Upper lobe of right lung (tissue), 1 donor: ENCODE measurements around the gene FRZB. TPM values are rescaled to one million over a fixed set of nuclear protein-coding genes. Genes with fewer than 3 reads are reported as not detected.
"Not testable (repeated sequence)": the region's sequence is repeated elsewhere in the genome, so short reads cannot be mapped to it uniquely, and the experiment has no call there.

ENCODE experiments used
- ATAC-seq: fragments of 200-7000 bp; cut with Tn5 transposase; one replicate; pipeline ENCODE4 v1.9.1; 2020; ENCODE audit warnings: mild to moderate bottlenecking, moderate library complexity
- DNase-seq: peaks from one replicate; pipeline ENCODE4 v3.0.0-alpha.2; 2020
- H3K27ac ChIP-seq: fragments of 200-600 bp; one replicate; pipeline ENCODE4 v1.8.0; 2022
- H3K27me3 ChIP-seq: fragments of 200-600 bp; one replicate; pipeline ENCODE4 v1.8.0; 2022; ENCODE audit warnings: mild to moderate bottlenecking
- H3K36me3 ChIP-seq: fragments of 200-600 bp; one replicate; pipeline ENCODE4 v1.8.0; 2022
- H3K4me1 ChIP-seq: fragments of 200-600 bp; one replicate; pipeline ENCODE4 v1.8.0; 2022
- H3K4me3 ChIP-seq: fragments of 200-600 bp; one replicate; pipeline ENCODE4 v1.8.0; 2022; ENCODE audit warnings: mild to moderate bottlenecking
- H3K9me3 ChIP-seq: fragments of 200-600 bp; one replicate; pipeline ENCODE4 v1.8.0; 2022
- intact Hi-C: fragments of 100-400 bp; cut with DNase I; formaldehyde crosslinking; loops from one replicate; pipeline ENCODE4 v1.11.0; 2022
- total RNA-seq: library from RNA; stranded (reverse); fragmentation: NEBNext Ultra II Directional; extraction: Animal tissue kit (Norgen Biotek cat#: 25700); gene quantifications from one replicate; pipeline ENCODE4 v1.2.1, GENCODE V29; 2021
- TF ChIP-seq, protein P1 (sequence below): fragments of 200-600 bp; IDR thresholded peaks from one replicate; pipeline ENCODE4 v1.8.0; 2022; ENCODE audit warnings: antibody characterized with exemption
- donor health status: DM: no; HTN: yes; CAD: no; lungs with severe emphysema.

FRZB gene
- total RNA-seq, 1 donor from 2014 or later = 14.0 TPM

- intact Hi-C loops = no loop called here
- H3K27ac ChIP-seq = no peak overlapping the region
- no peak for ATAC-seq
Observed at GRCh38 chr2:182895169-182895568, 28.7 kb upstream of the FRZB start.

DNA sequence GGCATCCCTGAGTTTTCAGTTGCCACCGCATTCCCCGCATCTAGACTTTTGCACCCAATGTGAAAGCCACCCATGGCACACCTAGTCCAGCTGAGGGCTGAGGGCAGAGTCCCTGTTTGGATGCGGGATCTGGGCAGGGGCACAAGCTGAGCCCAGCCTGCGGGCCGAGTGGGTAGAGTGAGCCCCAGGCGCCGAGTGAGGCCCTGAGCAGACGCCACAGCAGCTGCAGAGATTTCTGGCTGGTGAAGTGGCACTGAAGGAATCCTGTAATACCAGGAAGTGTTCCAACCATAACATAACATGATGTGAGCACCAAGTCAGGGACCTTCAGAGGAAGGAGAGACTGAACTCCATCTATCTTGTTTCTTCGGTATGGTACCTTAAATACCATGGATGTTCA lies 27.7 kb upstream of the FRZB start:
- Histone ChIP-seq H3K9me3 (no peaks in the 10 kb centered on the region), H3K27ac (no peak overlapping the region), H3K4me3 (no peak overlapping the region), H3K27me3 (no peaks in the 10 kb centered on the region), H3K4me1 (no peaks in the 10 kb centered on the region), H3K36me3 (no peaks in the 10 kb centered on the region)
- intact Hi-C loops = no loop called here
- no peak for ATAC-seq
- TF ChIP-seq, protein P1, sequence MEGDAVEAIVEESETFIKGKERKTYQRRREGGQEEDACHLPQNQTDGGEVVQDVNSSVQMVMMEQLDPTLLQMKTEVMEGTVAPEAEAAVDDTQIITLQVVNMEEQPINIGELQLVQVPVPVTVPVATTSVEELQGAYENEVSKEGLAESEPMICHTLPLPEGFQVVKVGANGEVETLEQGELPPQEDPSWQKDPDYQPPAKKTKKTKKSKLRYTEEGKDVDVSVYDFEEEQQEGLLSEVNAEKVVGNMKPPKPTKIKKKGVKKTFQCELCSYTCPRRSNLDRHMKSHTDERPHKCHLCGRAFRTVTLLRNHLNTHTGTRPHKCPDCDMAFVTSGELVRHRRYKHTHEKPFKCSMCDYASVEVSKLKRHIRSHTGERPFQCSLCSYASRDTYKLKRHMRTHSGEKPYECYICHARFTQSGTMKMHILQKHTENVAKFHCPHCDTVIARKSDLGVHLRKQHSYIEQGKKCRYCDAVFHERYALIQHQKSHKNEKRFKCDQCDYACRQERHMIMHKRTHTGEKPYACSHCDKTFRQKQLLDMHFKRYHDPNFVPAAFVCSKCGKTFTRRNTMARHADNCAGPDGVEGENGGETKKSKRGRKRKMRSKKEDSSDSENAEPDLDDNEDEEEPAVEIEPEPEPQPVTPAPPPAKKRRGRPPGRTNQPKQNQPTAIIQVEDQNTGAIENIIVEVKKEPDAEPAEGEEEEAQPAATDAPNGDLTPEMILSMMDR = no peak
- no peak for DNase-seq

More at GRCh38 chr2:182895169-182895568, 28.7 kb upstream of the FRZB start:
- TF ChIP-seq, protein P1 = no peak
- no peaks in the 10 kb centered on the region for H3K9me3 ChIP-seq
- H3K27me3 ChIP-seq = no peaks in the 10 kb centered on the region
- H3K4me3 ChIP-seq = no peak overlapping the region
- H3K4me1 ChIP-seq = no peaks in the 10 kb centered on the region
- no peaks in the 10 kb centered on the region for H3K36me3 ChIP-seq
- DNase-seq = no peak

GRCh38 chr2:182893666-182894065 lies 27.2 kb upstream of the FRZB start:
- Histone ChIP-seq H3K27ac (no peak overlapping the region), H3K27me3 (no peaks in the 10 kb centered on the region), H3K36me3 (no peaks in the 10 kb centered on the region), H3K4me1 (no peaks in the 10 kb centered on the region), H3K4me3 (no peak overlapping the region), H3K9me3 (no peaks in the 10 kb centered on the region)
- intact Hi-C loops = no loop called here
- ATAC-seq = no peak
- TF ChIP-seq, protein P1 = no peak
- DNase-seq = no peak

DNA sequence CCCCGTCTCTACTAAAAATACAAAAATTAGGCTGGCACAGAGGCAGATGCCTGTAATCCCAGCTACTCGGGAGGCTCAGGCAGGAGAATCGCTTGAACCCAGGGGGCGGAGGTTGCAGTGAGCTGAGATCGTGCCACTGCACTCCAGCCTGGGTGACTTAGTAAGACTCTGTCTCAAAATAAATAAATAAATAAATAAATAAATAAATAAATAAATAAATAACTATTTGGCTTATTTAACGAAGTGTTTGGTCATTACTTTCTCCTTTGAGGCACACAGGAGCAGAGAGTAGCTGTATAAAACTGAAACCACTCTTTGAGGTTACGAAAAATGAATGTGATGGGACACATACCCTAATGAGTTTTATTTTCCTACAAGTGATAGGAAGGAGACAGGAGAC lies 26.6 kb upstream of the FRZB start:
- H3K27ac ChIP-seq, H3K36me3 ChIP-seq, H3K4me3 ChIP-seq, ATAC-seq, H3K9me3 ChIP-seq, H3K27me3 ChIP-seq, DNase-seq, H3K4me1 ChIP-seq, intact Hi-C loops: not testable (repeated sequence)

DNA sequence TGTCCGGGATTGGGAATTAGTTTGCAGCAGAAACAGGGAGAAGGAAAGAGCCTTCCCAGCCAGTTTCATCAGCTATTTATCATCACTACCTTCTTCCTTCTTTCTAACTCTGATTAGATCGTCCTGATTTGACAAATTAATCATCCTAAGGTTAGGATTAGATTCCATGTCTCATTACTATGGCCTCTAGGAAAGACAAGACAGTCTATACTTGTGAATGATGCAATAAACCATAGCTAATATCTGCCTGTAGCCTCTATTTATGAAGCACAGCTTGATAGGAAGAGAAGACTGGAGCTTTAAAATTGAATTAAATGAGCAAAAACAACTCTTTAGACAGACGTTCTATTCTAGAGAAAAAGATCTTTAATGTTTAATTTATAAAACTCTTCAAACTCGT lies 25.2 kb upstream of the FRZB start:
- intact Hi-C loops = no loop called here
- no peak for ATAC-seq
- Histone ChIP-seq H3K9me3 (no peaks in the 10 kb centered on the region), H3K4me3 (no peak overlapping the region), H3K27ac (no peak overlapping the region), H3K27me3 (no peaks in the 10 kb centered on the region), H3K4me1 (no peaks in the 10 kb centered on the region), H3K36me3 (no peaks in the 10 kb centered on the region)
- no peak for DNase-seq
- TF ChIP-seq, protein P1 = no peak

DNA sequence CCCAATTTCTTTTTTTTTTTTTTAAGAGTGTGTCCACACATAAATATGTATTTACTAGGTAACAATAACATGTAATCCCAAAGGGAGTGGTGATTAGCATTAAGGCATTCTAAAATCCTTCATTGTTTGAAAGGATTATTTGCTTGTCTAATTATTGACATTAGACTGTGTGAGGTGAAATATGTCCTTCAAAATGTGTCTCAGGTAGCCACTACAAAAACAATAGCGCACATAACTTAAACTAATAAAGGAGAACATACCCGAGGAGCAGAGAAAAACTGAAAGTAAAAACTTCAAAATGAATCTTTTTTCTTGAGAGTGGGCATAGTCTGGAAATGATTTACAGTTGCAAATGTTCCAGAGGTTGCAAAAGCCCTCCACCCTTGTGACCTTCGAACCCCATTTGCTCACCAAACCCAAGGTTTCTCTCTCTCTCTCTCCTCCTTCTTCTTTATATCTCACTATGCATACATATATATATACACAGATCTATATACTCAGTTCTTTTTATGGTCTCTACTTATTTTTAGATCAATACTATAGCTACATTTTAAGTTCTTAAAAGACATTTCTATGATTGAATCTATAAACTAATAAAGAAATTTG lies 24.4 kb upstream of the FRZB start:
- H3K9me3 ChIP-seq = no peaks in the 10 kb centered on the region
- TF ChIP-seq, protein P1 = no peak
- no peaks in the 10 kb centered on the region for H3K27me3 ChIP-seq
- no peak for ATAC-seq
- no peaks in the 10 kb centered on the region for H3K36me3 ChIP-seq
- intact Hi-C loops = no loop called here
- no peaks in the 10 kb centered on the region for H3K4me1 ChIP-seq
- H3K27ac ChIP-seq = no peak overlapping the region
- DNase-seq = no peak
- no peak overlapping the region for H3K4me3 ChIP-seq
